ENCODE measurements around the gene SLIT3.

- no peak for TF ChIP-seq ATF2 (tag by site-specific recombination; IDR thresholded peaks at IDR 0.05; ENCODE audit: low read depth)
- no peak for TF ChIP-seq CTCF (tag by site-specific recombination; IDR thresholded peaks at IDR 0.05)
- no peak for TF ChIP-seq EGR2 (tag by site-specific recombination; IDR thresholded peaks at IDR 0.05; ENCODE audit: low read depth)
- no peak for TF ChIP-seq ELK4 (IDR thresholded peaks at IDR 0.05; ENCODE audit: borderline replicate concordance, low read depth, low read length)
These were observed 167.4 kb downstream of the SLIT3 start for GRCh38 chr5:169133531-169133930.
